Stomach smooth muscle (tissue), 2 donors: ENCODE results near the gene BORCS6.
"Not testable (repeated sequence)": the region's sequence is repeated elsewhere in the genome, so short reads cannot be mapped to it uniquely, and the experiment has no call there.

ENCODE experiments used
- H3K27ac ChIP-seq: one replicate; pipeline ENCODE4 v1.7.0; 2013; ENCODE audit warnings: mild to moderate bottlenecking, low read length, inconsistent platforms
- H3K27me3 ChIP-seq, 2 donors: one replicate each; pipeline ENCODE4 v1.7.0; 2013; ENCODE audit warnings: low read length in 2 of 2; ENCODE audit not compliant: insufficient read depth in 2 of 2, control insufficient read depth in 1 of 2
- H3K36me3 ChIP-seq, 2 donors: one replicate each; pipeline ENCODE4 v1.7.0; 2013; ENCODE audit warnings: low read length in 2 of 2; ENCODE audit not compliant: control insufficient read depth in 2 of 2, insufficient read depth in 2 of 2
- H3K4me1 ChIP-seq: one replicate; pipeline ENCODE4 v1.7.0; 2013; ENCODE audit warnings: low read length; ENCODE audit not compliant: control insufficient read depth, insufficient read depth
- H3K4me3 ChIP-seq, 2 donors: one replicate each; pipeline ENCODE4 v1.7.0; 2013; ENCODE audit warnings: low read length in 2 of 2
- H3K9ac ChIP-seq, 2 donors: one replicate each; pipeline ENCODE4 v1.7.0; 2013; ENCODE audit warnings: low read length in 2 of 2, mild to moderate bottlenecking in 1 of 2
- H3K9me3 ChIP-seq, 2 donors: one replicate each; pipeline ENCODE4 v1.7.0; 2013; ENCODE audit warnings: low read length in 2 of 2; ENCODE audit not compliant: control insufficient read depth in 2 of 2
- donor health status: healthy.
- donor health status: Pancreatic carcinoma.

BORCS6 gene

GRCh38 chr17:8186787-8187516 is 3.0 kb downstream of the BORCS6 start:
- Histone ChIP-seq H3K36me3 (no peaks in the 10 kb centered on the region), H3K9me3 (no peaks in the 10 kb centered on the region), H3K4me3 (peak overlapping the region; percentile 95 to 97), H3K4me1 (peaks cover 50% of the 10 kb centered on the region), H3K27me3 (no peaks in the 10 kb centered on the region), H3K9ac (peak overlapping the region; percentile 86), H3K27ac (peak overlapping the region; percentile 87)

- H3K4me1 ChIP-seq = peaks cover 44% of the 10 kb centered on the region
- peak overlapping the region; percentile 95 to 97 for H3K4me3 ChIP-seq
- no peaks in the 10 kb centered on the region for H3K27me3 ChIP-seq
- no peaks in the 10 kb centered on the region for H3K9me3 ChIP-seq
- no peaks in the 10 kb centered on the region for H3K36me3 ChIP-seq
- H3K9ac ChIP-seq = peak overlapping the region; percentile 86
- H3K27ac ChIP-seq = peak overlapping the region; percentile 87
These were observed 3.6 kb downstream of the BORCS6 start for GRCh38 chr17:8186446-8186786.

- Histone ChIP-seq H3K27me3 (no peaks in the 10 kb centered on the region), H3K36me3 (no peaks in the 10 kb centered on the region), H3K4me1 (peaks cover 41% of the 10 kb centered on the region), H3K9me3 (no peaks in the 10 kb centered on the region), H3K4me3 (peak overlapping the region; percentile 95 to 97), H3K27ac (peak overlapping the region; percentile 87), H3K9ac (peak overlapping the region; percentile 86)
These were observed 4.2 kb downstream of the BORCS6 start for GRCh38 chr17:8185582-8186445.

- peak overlapping the region; percentile 86 to 90 for H3K4me3 ChIP-seq
- H3K27ac ChIP-seq = peak overlapping the region; percentile 67
- H3K36me3 ChIP-seq = no peaks in the 10 kb centered on the region
- H3K27me3 ChIP-seq = no peaks in the 10 kb centered on the region
- peak overlapping the region; percentile 85 to 88 for H3K9ac ChIP-seq
- no peaks in the 10 kb centered on the region for H3K9me3 ChIP-seq
- H3K4me1 ChIP-seq = peaks cover 28% of the 10 kb centered on the region
These were observed 12.8 kb downstream of the BORCS6 start for GRCh38 chr17:8176998-8177731.

GRCh38 chr17:8176197-8176940 is 13.6 kb downstream of the BORCS6 start, which contains the start of gene TMEM107:
TSS of gene TMEM107 (minus strand) at chr17:8176380. CDS start at chr17:8176286, 94 bp downstream.
- H3K4me1 ChIP-seq = peaks cover 28% of the 10 kb centered on the region
- H3K27ac ChIP-seq = peak within 1 kb of the TSS; percentile 67
- no peaks in the 10 kb centered on the region for H3K36me3 ChIP-seq

GRCh38 chr17:8175795-8176196 is 14.2 kb downstream of the BORCS6 start:
- peak overlapping the region; percentile 85 to 88 for H3K9ac ChIP-seq
- peak overlapping the region; percentile 86 to 90 for H3K4me3 ChIP-seq
- peaks cover 28% of the 10 kb centered on the region for H3K4me1 ChIP-seq
- no peaks in the 10 kb centered on the region for H3K9me3 ChIP-seq
- H3K36me3 ChIP-seq = no peaks in the 10 kb centered on the region
- H3K27ac ChIP-seq = peak overlapping the region; percentile 67
- H3K27me3 ChIP-seq = no peaks in the 10 kb centered on the region

More at GRCh38 chr17:8176197-8176940, 13.6 kb downstream of the BORCS6 start, which contains the start of gene TMEM107:
- peak within 1 kb of the TSS; percentile 86 to 90 for H3K4me3 ChIP-seq
- H3K9me3 ChIP-seq = no peaks in the 10 kb centered on the region
- no peaks in the 10 kb centered on the region for H3K27me3 ChIP-seq
- peak within 1 kb of the TSS; percentile 85 to 88 for H3K9ac ChIP-seq

- H3K4me1 ChIP-seq = peaks cover 28% of the 10 kb centered on the region
- peak overlapping the region; percentile 82 to 92 for H3K9ac ChIP-seq
- H3K36me3 ChIP-seq = no peaks in the 10 kb centered on the region
- no peaks in the 10 kb centered on the region for H3K27me3 ChIP-seq
- peak overlapping the region; percentile 64 to 72 for H3K4me3 ChIP-seq
- H3K27ac ChIP-seq = peak overlapping the region; percentile 89
- H3K9me3 ChIP-seq = no peaks in the 10 kb centered on the region
These were observed 16.1 kb downstream of the BORCS6 start for GRCh38 chr17:8173871-8174322.

- Histone ChIP-seq H3K36me3 (no peaks in the 10 kb centered on the region), H3K9ac (peak overlapping the region; percentile 82 to 92), H3K4me3 (peak overlapping the region; percentile 64 to 72)
These were observed 16.7 kb downstream of the BORCS6 start for GRCh38 chr17:8173056-8173870.

GRCh38 chr17:8170186-8170585 is 19.8 kb downstream of the BORCS6 start:
- not testable (repeated sequence) for H3K4me3 ChIP-seq, H3K9me3 ChIP-seq, H3K9ac ChIP-seq, H3K4me1 ChIP-seq, H3K36me3 ChIP-seq, H3K27me3 ChIP-seq, H3K27ac ChIP-seq

More at GRCh38 chr17:8173056-8173870, 16.7 kb downstream of the BORCS6 start:
- Histone ChIP-seq H3K27me3 (no peaks in the 10 kb centered on the region), H3K27ac (peak overlapping the region; percentile 89), H3K9me3 (no peaks in the 10 kb centered on the region), H3K4me1 (peaks cover 28% of the 10 kb centered on the region)
